Gastrocnemius medialis (tissue), 4 donors: ENCODE results near the gene GPHN. TPM values are rescaled to one million over a fixed set of nuclear protein-coding genes. Genes with fewer than 3 reads are reported as not detected.

Experiments used
- ATAC-seq, 2 donors: fragments of 150-250 bp; one replicate each; pipeline ENCODE4 v1.9.1; 2016
- DNase-seq, 2 donors: peaks; one replicate each; pipeline ENCODE4 v3.0.0-alpha.2; 2019
- H3K27ac ChIP-seq, 4 donors: fragments of 200-600 bp; sonication (generic); 1 replicate in 1 of 4; 2 replicates in 3 of 4; pipeline ENCODE4 v1.5.1; 2016 to 2018; ENCODE audit warnings: mild to moderate bottlenecking in 2 of 4, moderate library complexity in 1 of 4
- H3K27me3 ChIP-seq, 3 donors: fragments of 200-600 bp; sonication (generic) in 2 of 3; 1 replicate in 1 of 3; 2 replicates in 2 of 3; pipeline versions ENCODE4 v1.5.1 to v1.6.0; 2016 to 2019; ENCODE audit warnings: mild to moderate bottlenecking in 1 of 3, moderate library complexity in 1 of 3
- H3K36me3 ChIP-seq, 2 donors: fragments of 200-600 bp; sonication (generic) in 1 of 2; one replicate each; pipeline ENCODE4 v1.5.1; 2017 to 2018
- H3K4me1 ChIP-seq, 2 donors: fragments of 200-600 bp; sonication (generic) in 1 of 2; one replicate each; pipeline ENCODE4 v1.5.1; 2016 to 2017; ENCODE audit warnings: mild to moderate bottlenecking in 2 of 2
- H3K4me3 ChIP-seq, 4 donors: fragments of 200-600 bp; sonication (generic) in 3 of 4; 1 replicate in 1 of 4; 2 replicates in 3 of 4; pipeline ENCODE4 v1.5.1; 2016 to 2019; ENCODE audit warnings: mild to moderate bottlenecking in 2 of 4
- H3K9me3 ChIP-seq, 3 donors: fragments of 200-600 bp; sonication (generic) in 2 of 3; 1 replicate in 1 of 3; 2 replicates in 2 of 3; pipeline ENCODE4 v1.5.1; 2016 to 2019
- POLR2A ChIP-seq, 2 donors: fragments of 450-650 bp; IDR thresholded peaks; one replicate each; pipeline ENCODE4 v1.6.1; 2017; ENCODE audit warnings: antibody characterized with exemption in 2 of 2, mild to moderate bottlenecking in 2 of 2, moderate library complexity in 2 of 2
- in situ Hi-C, 4 donors: fragments of 200-750 bp; cut with MboI; loops; one replicate each; pipeline versions ENCODE4 v1.15.0 to v1.8.0; 2017; ENCODE audit warnings: low sequenced_read_pairs in 4 of 4
- intact Hi-C: fragments of 100-400 bp; cut with DNase I; formaldehyde crosslinking; loops from one replicate; pipeline ENCODE4 v1.15.1; 2023; ENCODE audit warnings: low total_unique reads
- total RNA-seq, 4 donors: library from RNA; depleted of rRNA; stranded (reverse); fragments of >200 nt; gene quantifications; one replicate each; pipeline versions ENCODE4 v1.1.0 to v1.2.3, GENCODE V29; 2016
- TF ChIP-seq, protein P1 (sequence below), 5 experiments: fragments of 450-650 bp in 3 of 5; fragments of 200-600 bp in 2 of 5; sonication (generic) in 2 of 5; IDR thresholded peaks in 4 of 5; conservative IDR thresholded peaks in 1 of 5; 1 replicate in 4 of 5; 2 replicates in 1 of 5; pipeline ENCODE4 v1.5.1; 2016 to 2019; ENCODE audit warnings: antibody characterized with exemption in 5 of 5, mild to moderate bottlenecking in 3 of 5, moderate library complexity in 3 of 5

The GPHN gene
- total RNA-seq, 4 donors from 2014 or later, result 10.3 to 33.3 (median 23.5) TPM

DNA sequence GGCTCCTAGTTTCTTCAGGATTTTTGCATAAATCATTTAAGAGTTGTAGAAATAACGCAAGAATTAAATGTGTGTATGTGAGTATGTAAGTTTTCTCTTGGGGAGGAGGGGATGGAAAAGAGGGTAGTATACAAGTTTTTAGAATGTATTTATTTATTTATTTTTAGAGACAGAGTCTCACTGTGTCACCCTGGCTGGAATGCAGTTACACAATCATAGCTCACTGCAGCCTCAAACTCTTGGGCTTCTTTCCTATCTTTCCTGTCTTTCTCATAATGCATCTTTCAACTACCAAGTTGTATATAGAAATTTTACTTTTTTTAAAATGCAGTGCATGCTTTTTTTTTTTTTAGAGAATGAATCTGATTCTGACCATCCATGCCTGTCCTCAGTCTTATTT is 412.2 kb downstream of the GPHN start:
- Histone ChIP-seq H3K36me3 (peaks cover 0 to 28% of the 10 kb centered on the region in 2 donors), H3K27me3 (no peaks in the 10 kb centered on the region), H3K4me1 (no peaks in the 10 kb centered on the region), H3K9me3 (no peaks in the 10 kb centered on the region), H3K27ac (no peak overlapping the region), H3K4me3 (no peak overlapping the region)
- intact Hi-C loops, result no loop called here
- DNase-seq, result no peak
- TF ChIP-seq, protein P1, sequence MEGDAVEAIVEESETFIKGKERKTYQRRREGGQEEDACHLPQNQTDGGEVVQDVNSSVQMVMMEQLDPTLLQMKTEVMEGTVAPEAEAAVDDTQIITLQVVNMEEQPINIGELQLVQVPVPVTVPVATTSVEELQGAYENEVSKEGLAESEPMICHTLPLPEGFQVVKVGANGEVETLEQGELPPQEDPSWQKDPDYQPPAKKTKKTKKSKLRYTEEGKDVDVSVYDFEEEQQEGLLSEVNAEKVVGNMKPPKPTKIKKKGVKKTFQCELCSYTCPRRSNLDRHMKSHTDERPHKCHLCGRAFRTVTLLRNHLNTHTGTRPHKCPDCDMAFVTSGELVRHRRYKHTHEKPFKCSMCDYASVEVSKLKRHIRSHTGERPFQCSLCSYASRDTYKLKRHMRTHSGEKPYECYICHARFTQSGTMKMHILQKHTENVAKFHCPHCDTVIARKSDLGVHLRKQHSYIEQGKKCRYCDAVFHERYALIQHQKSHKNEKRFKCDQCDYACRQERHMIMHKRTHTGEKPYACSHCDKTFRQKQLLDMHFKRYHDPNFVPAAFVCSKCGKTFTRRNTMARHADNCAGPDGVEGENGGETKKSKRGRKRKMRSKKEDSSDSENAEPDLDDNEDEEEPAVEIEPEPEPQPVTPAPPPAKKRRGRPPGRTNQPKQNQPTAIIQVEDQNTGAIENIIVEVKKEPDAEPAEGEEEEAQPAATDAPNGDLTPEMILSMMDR (IDR thresholded peaks at IDR 0.05 in 4 of 5, conservative IDR thresholded peaks at IDR 0.05 in 1 of 5), result no peak
- no peak for TF ChIP-seq POLR2A (IDR thresholded peaks at IDR 0.05)
- no peak for ATAC-seq
- in situ Hi-C loops, result no loop called here

DNA sequence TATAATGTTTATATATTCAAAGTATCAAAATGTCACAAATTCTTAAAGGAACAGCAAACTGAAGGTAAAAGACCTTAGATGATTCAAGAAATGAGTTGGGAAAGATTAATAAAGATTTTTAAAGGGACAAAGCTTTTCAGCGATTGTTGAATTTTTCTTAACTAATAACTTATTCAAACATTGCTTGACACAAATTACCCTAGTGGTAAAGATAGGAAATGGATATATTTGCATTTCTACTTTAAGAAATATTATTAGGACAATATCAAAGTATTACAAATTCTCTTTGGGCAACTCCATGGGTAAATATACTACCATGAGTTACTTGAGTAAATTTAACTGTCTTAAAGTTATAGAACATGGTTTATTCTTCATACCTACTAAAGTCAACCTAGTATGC is 415.3 kb downstream of the GPHN start:
- no peak for ATAC-seq
- TF ChIP-seq, protein P1 (IDR thresholded peaks at IDR 0.05 in 4 of 5, conservative IDR thresholded peaks at IDR 0.05 in 1 of 5), result peak in 1 of 5 experiments; percentile 14
- TF ChIP-seq POLR2A (IDR thresholded peaks at IDR 0.05), result no peak
- Histone ChIP-seq H3K4me1 (no peaks in the 10 kb centered on the region), H3K36me3 (peaks cover 0 to 19% of the 10 kb centered on the region in 2 donors), H3K9me3 (no peaks in the 10 kb centered on the region), H3K27me3 (no peaks in the 10 kb centered on the region), H3K4me3 (no peak overlapping the region), H3K27ac (no peak overlapping the region)
- intact Hi-C loops (no loop called here), in situ Hi-C loops (no loop called here)
- DNase-seq, result no peak

DNA sequence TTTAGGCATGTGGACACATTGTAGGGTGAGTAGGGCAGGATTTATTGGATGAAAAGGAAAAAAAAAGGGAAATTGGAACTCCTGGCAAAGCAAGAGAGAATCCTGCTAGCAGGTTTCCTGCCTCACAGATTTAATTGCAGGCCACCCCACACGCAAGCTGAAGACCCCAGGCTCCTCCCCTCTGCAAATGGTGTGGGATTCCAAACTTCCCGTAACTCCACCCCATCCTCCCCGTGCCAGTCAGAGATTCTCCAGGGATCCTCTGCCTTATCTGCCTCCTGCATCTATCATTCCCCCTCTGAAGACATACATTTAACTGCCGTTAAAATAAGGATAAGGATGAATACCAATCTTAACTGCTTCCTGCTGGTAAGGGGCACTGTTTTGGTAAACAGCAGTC is 431.5 kb downstream of the GPHN start:
- in situ Hi-C loops, result no loop called here
- no peak for ATAC-seq
- peaks cover 0 to 16% (median 5%) of the 10 kb centered on the region in 3 donors for H3K9me3 ChIP-seq
- no peaks in the 10 kb centered on the region for H3K4me1 ChIP-seq
- no peaks in the 10 kb centered on the region for H3K27me3 ChIP-seq
- TF ChIP-seq, protein P1 (IDR thresholded peaks at IDR 0.05 in 4 of 5, conservative IDR thresholded peaks at IDR 0.05 in 1 of 5), result no peak
- no peak for TF ChIP-seq POLR2A (IDR thresholded peaks at IDR 0.05)
- H3K4me3 ChIP-seq, result no peak overlapping the region
- intact Hi-C loops, result no loop called here
- no peak overlapping the region for H3K27ac ChIP-seq
- no peak for DNase-seq
- H3K36me3 ChIP-seq, result peaks cover 0 to 84% of the 10 kb centered on the region in 2 donors

DNA sequence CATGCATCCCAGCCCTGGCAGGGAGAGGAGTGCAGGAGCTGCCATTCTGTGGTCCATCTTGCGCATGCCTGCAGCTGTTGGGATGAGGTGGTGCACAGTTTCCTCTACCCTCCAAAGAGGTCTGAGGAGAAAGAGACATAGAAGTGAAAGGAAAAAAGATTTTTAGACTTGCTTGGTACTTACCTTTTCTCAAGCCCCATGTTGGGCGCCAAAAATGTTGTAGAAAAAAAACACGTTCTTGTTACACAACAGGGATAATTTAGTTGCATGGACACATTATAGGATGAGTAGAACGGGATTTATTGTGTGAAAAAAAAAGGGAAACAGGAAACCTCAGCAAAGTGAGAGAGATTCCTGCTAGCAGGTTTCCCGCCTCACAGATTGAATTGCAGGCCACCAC is 436.9 kb downstream of the GPHN start:
- H3K27ac ChIP-seq, result no peak overlapping the region
- no peak overlapping the region for H3K4me3 ChIP-seq
- H3K9me3 ChIP-seq, result peaks cover 6 to 31% (median 14%) of the 10 kb centered on the region in 3 donors
- in situ Hi-C loops (no loop called here), intact Hi-C loops (no loop called here)
- TF ChIP-seq POLR2A (IDR thresholded peaks at IDR 0.05), result no peak
- TF ChIP-seq, protein P1 (IDR thresholded peaks at IDR 0.05 in 4 of 5, conservative IDR thresholded peaks at IDR 0.05 in 1 of 5), result no peak
- ATAC-seq, result no peak
- peaks cover 0 to 73% of the 10 kb centered on the region in 2 donors for H3K36me3 ChIP-seq
- DNase-seq, result no peak
- no peaks in the 10 kb centered on the region for H3K4me1 ChIP-seq
- no peaks in the 10 kb centered on the region for H3K27me3 ChIP-seq

DNA sequence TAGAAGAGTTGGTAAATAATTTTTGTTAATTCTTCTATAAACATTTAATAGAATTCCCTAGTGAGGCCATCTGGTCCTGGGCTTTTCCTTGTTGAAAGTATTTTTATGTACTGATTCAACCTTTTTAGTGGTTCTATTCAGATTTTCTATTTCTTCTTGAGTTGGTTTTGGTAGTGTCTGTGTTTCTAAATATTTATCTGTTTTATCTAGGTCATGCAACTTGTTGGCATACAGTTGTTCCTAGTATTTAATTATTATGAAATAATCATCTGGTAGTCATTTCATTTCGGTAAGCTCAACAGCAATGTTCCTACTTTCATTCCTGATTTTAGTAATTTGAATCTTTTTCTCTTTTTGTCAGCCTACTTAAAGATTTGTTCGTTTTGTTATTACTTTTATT is 447.2 kb downstream of the GPHN start:
- intact Hi-C loops, result no loop called here
- Histone ChIP-seq H3K36me3 (peaks cover 3 to 14% of the 10 kb centered on the region in 2 donors), H3K4me1 (no peaks in the 10 kb centered on the region), H3K9me3 (no peaks in the 10 kb centered on the region), H3K4me3 (no peak overlapping the region), H3K27me3 (no peaks in the 10 kb centered on the region), H3K27ac (no peak overlapping the region)
- TF ChIP-seq POLR2A (IDR thresholded peaks at IDR 0.05), result no peak
- TF ChIP-seq, protein P1 (IDR thresholded peaks at IDR 0.05 in 4 of 5, conservative IDR thresholded peaks at IDR 0.05 in 1 of 5), result no peak
- in situ Hi-C loops, result no loop called here
- ATAC-seq (no peak), DNase-seq (no peak)
